ENCODE results near the gene RRM1.
"Not testable (repeated sequence)": the region's sequence is repeated elsewhere in the genome, so short reads cannot be mapped to it uniquely, and the experiment has no call there.

The RRM1 gene

GRCh38 chr11:4050138-4050537, 44.5 kb upstream of the RRM1 start:
- Histone ChIP-seq H3K9ac (ENCODE audit: low read length) (no peak overlapping the region), H3K4me2 (ENCODE audit: low read length) (no peak overlapping the region), H3K27me3 (ENCODE audit: insufficient read depth, low read length) (no peaks in the 10 kb centered on the region), H3K4me3 (ENCODE audit: low read depth, low read length) (no peak overlapping the region), H3K18ac (ENCODE audit: low read length) (no peak overlapping the region), H3K27ac (ENCODE audit: low read depth, low read length) (no peak overlapping the region), H3K4ac (ENCODE audit: low read depth, low read length) (no peak overlapping the region), H2BK120ac (ENCODE audit: insufficient read depth, low read length, poor library complexity) (no peak overlapping the region), H3K79me1 (ENCODE audit: low read length) (no peaks in the 10 kb centered on the region), H4K12ac (ENCODE audit: low read depth, low read length) (no peak overlapping the region), H2BK5ac (ENCODE audit: low read depth, low read length, poor library complexity) (no peak overlapping the region), H2BK12ac (ENCODE audit: low read length) (no peak overlapping the region), H3K9me3 (ENCODE audit: insufficient read depth, low read depth, low read length) (no peaks in the 10 kb centered on the region), H2AFZ (ENCODE audit: insufficient read depth, low read length, poor library complexity) (no peak overlapping the region), H3K23ac (ENCODE audit: low read length) (no peak overlapping the region), H4K91ac (ENCODE audit: low read depth, low read length) (no peak overlapping the region), H3K79me2 (ENCODE audit: control insufficient read depth, insufficient read depth, low read length, poor library complexity) (no peaks in the 10 kb centered on the region), H3K36me3 (ENCODE audit: control insufficient read depth in 1 of 2, insufficient read depth in 2 of 2, low read length in 2 of 2) (no peaks in the 10 kb centered on the region), H2AK5ac (ENCODE audit: low read length) (no peak overlapping the region), H3K14ac (ENCODE audit: low read length) (no peak overlapping the region), H3K4me1 (ENCODE audit: control insufficient read depth in 1 of 2, insufficient read depth in 2 of 2, low read length in 2 of 2) (peaks cover 2 to 3% of the 10 kb centered on the region in 2 experiments), H4K8ac (ENCODE audit: low read depth, low read length) (no peak overlapping the region)
- WGBS (ENCODE audit: extremely low coverage, insufficient coverage, insufficient read length) = no CpG with 5 or more reads among the region's 1 CpG
- no peak for DNase-seq

- not testable (repeated sequence) for H3K36me3 ChIP-seq (ENCODE audit: control insufficient read depth in 1 of 2, insufficient read depth in 2 of 2, low read length in 2 of 2); H3K9ac ChIP-seq (ENCODE audit: low read length); H2AK5ac ChIP-seq (ENCODE audit: low read length); H4K91ac ChIP-seq (ENCODE audit: low read depth, low read length); H3K4me1 ChIP-seq (ENCODE audit: control insufficient read depth in 1 of 2, insufficient read depth in 2 of 2, low read length in 2 of 2); H3K9me3 ChIP-seq (ENCODE audit: insufficient read depth, low read depth, low read length); H2AFZ ChIP-seq (ENCODE audit: insufficient read depth, low read length, poor library complexity); H3K4me2 ChIP-seq (ENCODE audit: low read length); H3K27me3 ChIP-seq (ENCODE audit: insufficient read depth, low read length); DNase-seq; H4K12ac ChIP-seq (ENCODE audit: low read depth, low read length); H3K4ac ChIP-seq (ENCODE audit: low read depth, low read length); H3K27ac ChIP-seq (ENCODE audit: low read depth, low read length); H3K79me2 ChIP-seq (ENCODE audit: control insufficient read depth, insufficient read depth, low read length, poor library complexity); H2BK120ac ChIP-seq (ENCODE audit: insufficient read depth, low read length, poor library complexity); H3K14ac ChIP-seq (ENCODE audit: low read length); H4K8ac ChIP-seq (ENCODE audit: low read depth, low read length); H3K23ac ChIP-seq (ENCODE audit: low read length); H2BK5ac ChIP-seq (ENCODE audit: low read depth, low read length, poor library complexity); H3K4me3 ChIP-seq (ENCODE audit: low read depth, low read length); H2BK12ac ChIP-seq (ENCODE audit: low read length); H3K79me1 ChIP-seq (ENCODE audit: low read length); H3K18ac ChIP-seq (ENCODE audit: low read length)
- no CpG with 5 or more reads among the region's 4 CpGs for WGBS (ENCODE audit: extremely low coverage, insufficient coverage, insufficient read length)
Measured at GRCh38 chr11:4053200-4053599, 41.4 kb upstream of the RRM1 start.

- H3K79me1 ChIP-seq (ENCODE audit: low read length) = peaks cover 4% of the 10 kb centered on the region
- no peak overlapping the region for H4K12ac ChIP-seq (ENCODE audit: low read depth, low read length)
- H3K4ac ChIP-seq (ENCODE audit: low read depth, low read length) = no peak overlapping the region
- H3K23ac ChIP-seq (ENCODE audit: low read length) = no peak overlapping the region
- peaks cover 8 to 9% of the 10 kb centered on the region in 2 experiments for H3K4me1 ChIP-seq (ENCODE audit: control insufficient read depth in 1 of 2, insufficient read depth in 2 of 2, low read length in 2 of 2)
- no peak overlapping the region for H2BK12ac ChIP-seq (ENCODE audit: low read length)
- no peaks in the 10 kb centered on the region for H3K79me2 ChIP-seq (ENCODE audit: control insufficient read depth, insufficient read depth, low read length, poor library complexity)
- H2BK120ac ChIP-seq (ENCODE audit: insufficient read depth, low read length, poor library complexity) = no peak overlapping the region
- H4K8ac ChIP-seq (ENCODE audit: low read depth, low read length) = no peak overlapping the region
- no peak overlapping the region for H3K18ac ChIP-seq (ENCODE audit: low read length)
- no peak for DNase-seq
- no peaks in the 10 kb centered on the region for H3K9me3 ChIP-seq (ENCODE audit: insufficient read depth, low read depth, low read length)
- no peak overlapping the region for H3K4me3 ChIP-seq (ENCODE audit: low read depth, low read length)
- no peak overlapping the region for H2BK5ac ChIP-seq (ENCODE audit: low read depth, low read length, poor library complexity)
- H3K9ac ChIP-seq (ENCODE audit: low read length) = no peak overlapping the region
- H3K4me2 ChIP-seq (ENCODE audit: low read length) = no peak overlapping the region
- no peaks in the 10 kb centered on the region for H3K36me3 ChIP-seq (ENCODE audit: control insufficient read depth in 1 of 2, insufficient read depth in 2 of 2, low read length in 2 of 2)
- no peak overlapping the region for H4K91ac ChIP-seq (ENCODE audit: low read depth, low read length)
- H2AFZ ChIP-seq (ENCODE audit: insufficient read depth, low read length, poor library complexity) = no peak overlapping the region
- no peaks in the 10 kb centered on the region for H3K27me3 ChIP-seq (ENCODE audit: insufficient read depth, low read length)
- no peak overlapping the region for H3K14ac ChIP-seq (ENCODE audit: low read length)
- H3K27ac ChIP-seq (ENCODE audit: low read depth, low read length) = no peak overlapping the region
- no CpG with 5 or more reads among the region's 1 CpG for WGBS (ENCODE audit: extremely low coverage, insufficient coverage, insufficient read length)
- H2AK5ac ChIP-seq (ENCODE audit: low read length) = no peak overlapping the region
Measured at GRCh38 chr11:4054643-4055042, 40.0 kb upstream of the RRM1 start.

GRCh38 chr11:4059424-4059823, 35.2 kb upstream of the RRM1 start:
- Histone ChIP-seq H3K9me3 (ENCODE audit: insufficient read depth, low read depth, low read length) (no peaks in the 10 kb centered on the region), H2AFZ (ENCODE audit: insufficient read depth, low read length, poor library complexity) (no peak overlapping the region), H3K27me3 (ENCODE audit: insufficient read depth, low read length) (no peaks in the 10 kb centered on the region), H3K9ac (ENCODE audit: low read length) (no peak overlapping the region), H4K91ac (ENCODE audit: low read depth, low read length) (peak overlapping the region; percentile 20), H3K36me3 (ENCODE audit: control insufficient read depth in 1 of 2, insufficient read depth in 2 of 2, low read length in 2 of 2) (no peaks in the 10 kb centered on the region), H2BK12ac (ENCODE audit: low read length) (peak overlapping the region; percentile 42), H3K4ac (ENCODE audit: low read depth, low read length) (peak overlapping the region; percentile 1), H3K23ac (ENCODE audit: low read length) (no peak overlapping the region), H3K4me3 (ENCODE audit: low read depth, low read length) (no peak overlapping the region), H3K79me1 (ENCODE audit: low read length) (peaks cover 4% of the 10 kb centered on the region), H3K18ac (ENCODE audit: low read length) (no peak overlapping the region), H2BK5ac (ENCODE audit: low read depth, low read length, poor library complexity) (peak overlapping the region; percentile 1), H4K8ac (ENCODE audit: low read depth, low read length) (peak overlapping the region; percentile 17), H4K12ac (ENCODE audit: low read depth, low read length) (no peak overlapping the region), H2AK5ac (ENCODE audit: low read length) (no peak overlapping the region), H3K4me1 (ENCODE audit: control insufficient read depth in 1 of 2, insufficient read depth in 2 of 2, low read length in 2 of 2) (peaks cover 13 to 14% of the 10 kb centered on the region in 2 experiments), H3K27ac (ENCODE audit: low read depth, low read length) (no peak overlapping the region), H3K79me2 (ENCODE audit: control insufficient read depth, insufficient read depth, low read length, poor library complexity) (no peaks in the 10 kb centered on the region), H3K14ac (ENCODE audit: low read length) (peak overlapping the region; percentile 53), H2BK120ac (ENCODE audit: insufficient read depth, low read length, poor library complexity) (peak overlapping the region; percentile 68), H3K4me2 (ENCODE audit: low read length) (no peak overlapping the region)
- DNase-seq = peak; percentile 82 to 95
- no CpG with 5 or more reads among the region's 1 CpG for WGBS (ENCODE audit: extremely low coverage, insufficient coverage, insufficient read length)
